HG02885 (cell line): ENCODE results near the gene TTLL10.

ENCODE experiments used
- ATAC-seq: cut with Tn5 transposase; IDR thresholded peaks from one replicate; pipeline ENCODE4 v1.9.1; 2021; ENCODE audit warnings: mild to moderate bottlenecking; ENCODE audit not compliant: unreplicated experiment, poor library complexity

Gene TTLL10, protein sequence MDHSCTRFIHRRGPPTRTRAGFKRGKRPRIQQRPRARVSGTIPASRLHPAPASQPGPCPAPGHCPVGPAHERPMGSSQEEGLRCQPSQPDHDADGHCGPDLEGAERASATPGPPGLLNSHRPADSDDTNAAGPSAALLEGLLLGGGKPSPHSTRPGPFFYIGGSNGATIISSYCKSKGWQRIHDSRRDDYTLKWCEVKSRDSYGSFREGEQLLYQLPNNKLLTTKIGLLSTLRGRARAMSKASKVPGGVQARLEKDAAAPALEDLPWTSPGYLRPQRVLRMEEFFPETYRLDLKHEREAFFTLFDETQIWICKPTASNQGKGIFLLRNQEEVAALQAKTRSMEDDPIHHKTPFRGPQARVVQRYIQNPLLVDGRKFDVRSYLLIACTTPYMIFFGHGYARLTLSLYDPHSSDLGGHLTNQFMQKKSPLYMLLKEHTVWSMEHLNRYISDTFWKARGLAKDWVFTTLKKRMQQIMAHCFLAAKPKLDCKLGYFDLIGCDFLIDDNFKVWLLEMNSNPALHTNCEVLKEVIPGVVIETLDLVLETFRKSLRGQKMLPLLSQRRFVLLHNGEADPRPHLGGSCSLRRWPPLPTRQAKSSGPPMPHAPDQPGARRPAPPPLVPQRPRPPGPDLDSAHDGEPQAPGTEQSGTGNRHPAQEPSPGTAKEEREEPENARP

DNA sequence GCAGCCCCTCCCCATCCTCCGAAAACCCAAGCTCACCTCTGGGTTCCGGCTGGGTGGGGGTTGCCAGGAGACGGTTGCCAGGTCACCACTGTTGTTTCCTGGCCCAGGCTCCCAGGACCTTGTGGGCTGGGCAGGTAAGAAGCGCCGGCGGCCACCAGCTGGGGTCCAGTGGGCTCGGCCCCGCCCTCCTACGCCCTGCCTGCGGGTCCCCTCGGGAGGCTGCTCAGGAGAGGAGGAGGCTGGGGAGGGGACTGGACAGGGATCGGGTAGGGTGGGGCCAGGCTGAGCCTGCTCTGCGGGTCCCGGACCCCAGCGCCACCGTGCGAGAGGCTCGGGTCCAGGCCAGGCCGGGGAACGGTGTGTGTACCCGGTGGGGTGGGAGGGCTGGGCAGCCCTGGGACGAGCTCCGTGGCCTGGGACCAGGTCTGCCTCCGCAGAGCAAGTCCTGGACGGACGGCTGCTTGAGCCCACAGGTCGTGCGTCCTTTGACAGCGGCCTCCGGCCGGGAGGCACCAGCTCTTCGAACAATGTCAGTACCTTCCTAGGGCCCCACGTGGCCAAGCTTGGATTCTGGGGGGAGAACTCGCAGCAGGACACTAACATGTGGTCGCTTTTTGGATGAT lies at the start of gene TTLL10:
TTLL10 (plus strand) TSS at position 88 of the 623 bp plus-strand sequence. CDS start 5,336 bp downstream, outside the sequence.
- ATAC-seq = no peak

GRCh38 chr1:1124508-1124785 lies 49.2 kb upstream of the TTLL10 start:
- ATAC-seq = no peak

DNA sequence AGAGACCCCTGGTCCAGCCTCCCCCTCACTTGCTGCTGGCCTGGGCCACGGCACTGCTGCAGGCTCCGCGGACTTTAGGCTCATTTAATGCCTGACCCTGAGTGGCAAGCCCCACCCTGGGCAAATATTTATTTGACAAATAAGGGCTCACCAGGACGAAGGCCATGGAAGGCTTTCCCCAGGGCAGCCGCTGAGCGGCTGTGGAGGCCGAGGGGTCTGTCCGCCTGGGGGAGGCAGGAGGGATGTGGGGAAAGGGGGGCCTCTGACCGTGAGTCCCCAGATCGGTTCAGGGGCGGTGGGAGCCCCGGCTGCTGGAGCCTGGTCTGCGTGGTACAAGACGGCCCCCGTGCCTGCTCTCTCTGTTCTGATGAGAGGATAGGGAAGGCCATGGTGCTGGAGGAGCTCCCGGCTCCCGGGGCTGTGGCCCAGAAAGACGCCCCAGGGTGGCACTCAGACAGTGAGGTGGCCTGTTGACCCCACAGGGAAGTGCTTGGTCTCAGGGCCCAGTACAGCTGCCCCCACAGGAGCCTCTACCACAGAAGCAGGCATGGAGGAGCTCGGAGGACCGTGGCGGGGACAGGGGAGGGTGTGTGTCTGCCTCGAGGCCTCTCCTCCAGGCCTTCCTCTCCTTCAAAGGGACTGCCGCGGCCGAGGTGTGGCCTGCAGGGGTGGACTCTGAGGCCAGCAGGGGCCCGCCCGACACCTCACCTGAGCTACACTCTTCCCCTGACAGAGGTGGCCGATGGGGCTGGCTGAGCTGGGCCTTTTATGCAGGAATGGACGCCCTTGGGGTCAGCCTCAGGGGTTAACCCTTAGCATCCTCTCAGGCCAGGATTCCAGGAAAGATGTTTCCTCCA lies 48.7 kb upstream of the TTLL10 start:
- ATAC-seq = no peak

DNA sequence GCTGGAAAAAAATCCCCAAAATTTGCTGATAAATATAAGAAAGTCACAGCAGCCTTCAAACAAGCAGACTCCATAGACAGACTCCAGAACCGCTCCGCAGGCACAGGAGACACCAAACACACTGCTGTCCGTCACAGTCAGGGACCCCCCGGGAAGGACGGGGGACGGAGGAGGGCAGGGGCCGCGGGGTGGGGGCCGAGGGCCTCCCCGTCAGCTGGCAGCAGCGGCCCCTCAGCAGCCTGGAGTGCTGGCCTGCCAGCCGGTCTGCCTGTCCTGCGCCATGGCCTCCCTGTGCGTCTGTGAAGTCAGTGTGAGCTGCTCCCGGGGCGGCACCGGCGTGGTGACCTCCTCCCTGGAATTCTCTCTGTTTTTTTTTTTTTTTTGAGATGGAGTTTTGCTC lies 47.7 kb upstream of the TTLL10 start:
- no peak for ATAC-seq

- ATAC-seq = no peak
These were observed 45.9 kb upstream of the TTLL10 start for GRCh38 chr1:1127551-1128451.

DNA sequence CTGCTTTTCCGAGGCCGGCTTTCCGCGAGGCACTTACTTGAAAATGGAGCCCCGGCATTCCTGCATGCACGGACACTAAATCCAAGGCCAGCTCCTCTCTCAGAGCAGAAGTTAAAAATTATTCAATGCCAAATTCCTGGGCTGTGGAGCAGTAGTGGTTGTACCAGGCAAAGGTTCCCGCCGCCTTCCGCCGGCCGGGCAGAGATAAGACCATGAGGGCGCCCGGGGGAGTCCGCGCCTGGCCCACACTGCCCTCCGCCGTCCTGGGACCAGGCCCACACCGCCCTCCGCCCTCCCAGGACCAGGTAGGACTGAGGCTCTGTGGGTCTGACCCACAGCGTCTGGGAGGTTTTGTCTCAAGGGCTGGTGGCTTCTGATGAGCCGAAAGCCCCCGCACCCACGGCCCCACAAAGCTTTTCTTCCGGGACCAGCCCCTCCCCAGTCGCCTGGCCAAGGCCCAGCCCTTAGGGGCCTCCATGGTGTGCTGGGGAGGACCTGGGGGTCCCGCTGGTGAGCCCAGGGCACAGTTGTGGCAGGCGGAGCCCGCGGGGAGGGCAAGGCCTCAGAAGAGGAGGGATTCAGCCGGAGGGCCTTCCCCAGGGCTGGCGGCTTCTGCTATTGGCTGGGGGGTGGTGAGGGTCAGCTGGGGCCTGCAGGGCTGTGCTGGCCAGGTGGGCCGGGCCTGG lies 45.1 kb upstream of the TTLL10 start:
- ATAC-seq = no peak

DNA sequence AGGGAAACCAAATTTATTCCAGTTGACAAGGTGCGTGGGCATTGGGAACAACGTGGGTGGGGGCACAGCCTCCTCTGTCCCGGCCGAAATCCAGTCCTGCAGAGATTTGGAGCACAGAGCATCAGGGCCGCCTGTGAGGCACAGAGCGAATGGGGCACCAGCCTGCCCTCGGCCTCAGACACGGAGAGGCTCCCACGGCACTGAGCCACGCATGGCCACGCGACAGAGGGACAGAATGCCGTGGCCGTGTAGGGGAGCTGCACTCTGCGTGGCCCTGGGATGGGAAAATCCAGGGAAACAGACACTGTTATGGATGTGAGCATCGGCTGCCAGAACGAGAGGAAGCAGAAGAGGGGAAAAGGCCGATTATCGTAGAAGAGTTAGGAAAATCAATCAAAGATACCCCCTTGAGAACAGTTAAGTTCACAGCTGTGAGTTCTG lies 44.3 kb upstream of the TTLL10 start:
- no peak for ATAC-seq

DNA sequence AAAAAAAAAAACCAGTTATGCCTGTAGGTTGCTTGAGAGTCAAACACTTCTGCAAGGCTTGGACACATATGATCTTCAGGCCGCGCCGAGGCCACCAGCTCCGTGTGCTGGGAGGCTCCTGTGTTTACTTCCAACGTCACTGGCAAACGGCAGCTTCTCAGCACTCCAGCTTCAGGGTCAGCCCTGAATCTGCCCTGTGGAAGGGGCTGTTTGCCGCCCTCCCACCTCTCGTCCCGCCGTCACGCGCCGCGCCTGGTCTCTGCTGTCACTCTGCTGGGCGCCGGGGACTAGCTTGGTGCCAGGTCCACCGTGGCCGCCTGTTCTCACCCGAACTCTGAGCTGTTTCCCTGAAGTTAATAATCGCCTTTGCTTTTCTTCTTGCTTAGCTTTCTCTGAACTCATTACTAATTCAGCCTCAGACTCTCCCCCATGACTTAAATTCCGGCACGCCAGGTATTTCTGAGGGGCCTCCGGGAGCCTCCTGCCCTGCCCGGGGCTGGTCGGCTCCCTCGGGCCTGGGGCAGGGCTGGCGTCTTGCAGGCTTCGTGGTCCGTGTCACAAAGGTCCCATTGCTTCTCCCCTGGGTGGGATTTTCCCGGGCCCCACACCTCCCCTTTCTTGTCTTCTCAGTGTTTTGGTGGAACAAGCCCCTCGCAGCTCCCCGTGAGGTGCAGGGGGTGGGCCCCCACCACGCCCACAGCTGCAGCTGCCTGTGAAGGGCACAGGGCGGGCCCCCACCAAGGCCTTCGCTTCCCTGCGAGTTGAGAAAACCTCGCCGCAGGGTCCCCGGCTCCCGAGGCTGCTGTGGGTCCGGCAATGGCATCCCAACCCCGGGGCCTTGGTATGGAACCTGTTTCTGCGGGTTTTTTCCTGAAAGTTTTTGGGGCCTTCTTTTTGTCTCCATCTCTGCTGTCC lies 43.2 kb upstream of the TTLL10 start:
- ATAC-seq = no peak

GRCh38 chr1:1132042-1132950 lies 41.4 kb upstream of the TTLL10 start:
- ATAC-seq = no peak

DNA sequence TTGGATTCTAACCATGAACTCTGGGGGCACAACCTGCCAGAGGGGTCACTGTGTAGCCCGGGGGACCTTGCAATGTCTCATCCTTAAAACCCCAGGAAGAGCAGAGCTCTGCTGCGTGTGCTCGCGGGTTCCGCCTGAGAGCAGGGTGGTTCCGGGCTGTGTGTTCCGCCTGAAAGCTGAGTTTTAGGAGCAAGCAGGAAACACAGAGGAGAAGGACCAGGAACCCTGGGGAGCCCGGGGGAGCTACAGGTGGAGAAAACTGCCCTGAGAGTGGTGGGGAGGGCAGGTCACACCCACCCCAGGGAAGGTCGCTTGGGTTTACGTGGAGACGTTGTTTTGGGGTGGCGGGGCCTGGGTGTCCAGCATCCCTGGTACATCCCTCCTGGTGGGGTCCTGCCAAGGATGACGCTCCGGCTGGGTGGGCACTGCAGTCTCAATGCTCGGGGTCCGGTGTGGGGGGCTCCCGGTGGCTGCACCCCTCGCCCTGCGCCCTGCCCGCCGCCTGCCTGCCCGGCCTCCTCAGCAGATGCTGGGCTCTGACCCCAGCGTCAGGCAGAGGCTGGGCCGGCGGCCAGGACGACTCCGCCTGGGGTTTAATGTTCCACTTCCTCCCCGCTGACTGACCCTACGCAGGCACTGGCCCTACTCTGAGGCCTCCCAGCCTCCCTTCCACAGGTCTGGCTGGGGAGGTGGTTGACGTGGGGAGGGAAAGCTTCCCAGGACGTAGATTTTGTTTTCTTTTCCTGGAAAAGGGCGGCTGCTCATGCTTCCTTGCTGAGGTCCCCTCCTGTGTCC lies 40.5 kb upstream of the TTLL10 start:
- ATAC-seq = no peak

- ATAC-seq = no peak
These were observed 39.2 kb upstream of the TTLL10 start for GRCh38 chr1:1134300-1134970.

DNA sequence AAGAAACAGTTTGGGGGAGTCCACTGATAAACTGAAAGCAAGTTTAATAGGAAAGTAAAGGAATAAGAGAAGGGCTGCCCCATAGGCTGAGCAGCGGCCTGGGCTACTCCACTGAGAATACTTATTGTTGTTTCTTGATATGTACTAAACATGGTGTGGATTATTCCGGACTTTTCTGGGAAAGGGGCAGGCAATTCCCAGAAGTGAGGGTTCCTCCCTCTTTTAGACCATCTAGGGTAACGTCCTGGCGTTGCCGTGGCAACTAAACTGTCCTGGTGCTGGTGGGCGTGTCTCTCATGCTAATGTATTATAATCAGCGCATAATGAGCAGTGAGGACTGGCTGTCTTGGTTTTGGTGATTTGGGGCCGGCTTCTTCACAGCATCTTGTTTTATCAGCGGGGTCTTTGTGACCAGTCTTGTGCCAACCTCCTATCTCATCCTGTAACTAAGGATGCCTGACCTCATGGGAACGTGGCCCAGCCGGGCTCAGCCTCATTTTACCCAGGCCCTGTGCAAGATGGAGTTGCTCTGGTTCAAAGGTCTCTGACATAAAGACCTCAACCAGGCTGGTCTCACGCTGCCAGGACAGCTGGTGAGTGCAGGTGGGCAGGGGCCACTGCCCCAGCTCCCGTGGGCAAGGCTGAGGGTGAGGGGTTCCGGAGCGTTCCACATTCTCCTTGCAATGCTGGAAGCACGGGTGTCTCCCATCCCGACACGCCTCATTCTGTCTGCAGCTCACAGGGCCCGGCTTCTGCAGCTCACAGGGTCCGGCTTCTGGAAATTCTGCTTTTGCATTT lies 38.1 kb upstream of the TTLL10 start:
- no peak for ATAC-seq

- no peak for ATAC-seq
These were observed 37.0 kb upstream of the TTLL10 start for GRCh38 chr1:1136547-1137230.

DNA sequence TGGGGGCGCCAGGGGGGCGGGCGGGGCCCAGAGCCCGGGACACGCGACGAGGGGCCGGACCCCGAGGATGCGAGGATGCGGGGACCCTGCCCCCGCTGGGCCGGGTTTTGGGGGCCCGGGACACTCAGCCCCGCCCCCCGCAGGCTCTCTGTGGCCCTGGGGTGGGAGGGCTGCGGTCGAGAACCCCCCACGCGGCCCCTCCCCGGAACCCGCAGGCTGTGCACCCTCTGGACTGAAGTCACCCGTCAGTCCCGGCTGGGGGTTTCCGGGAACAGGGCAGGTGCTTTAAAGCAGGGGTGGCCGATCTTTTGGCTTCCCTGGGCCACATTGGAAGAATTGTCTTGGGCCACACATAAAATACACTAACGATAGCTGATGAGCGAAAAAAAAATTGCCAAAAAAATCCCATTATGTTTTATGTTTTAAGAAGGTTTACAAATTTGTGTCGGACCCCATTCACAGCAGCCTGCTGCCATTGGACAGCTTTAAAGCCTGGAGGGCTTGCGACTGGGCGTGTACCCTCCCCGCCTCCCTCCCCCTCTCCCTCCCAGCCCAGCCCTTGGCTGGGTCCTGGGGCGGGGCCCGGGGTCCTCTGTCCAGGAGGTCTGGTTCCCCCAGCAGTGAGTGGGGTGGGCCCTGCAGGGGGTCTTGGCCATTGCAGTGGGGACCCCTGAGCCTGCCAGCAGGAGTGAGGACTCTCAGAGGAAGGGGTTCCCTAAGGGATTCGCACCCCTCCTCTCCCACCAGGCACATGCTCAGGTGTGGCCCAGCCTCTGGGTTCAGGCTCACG lies 36.2 kb upstream of the TTLL10 start:
- ATAC-seq = no peak
